Amniotic epithelial cell (primary cell): ENCODE data around the gene ITSN2.

Source experiments
- DNase-seq: peaks from one replicate; pipeline ENCODE4 v3.0.0-alpha.2; 2010; ENCODE audit warnings: low read depth

ITSN2 gene

GRCh38 chr2:24265212-24265611 is 95.1 kb downstream of the ITSN2 start:
- no peak for DNase-seq

GRCh38 chr2:24262421-24262970 is 97.8 kb downstream of the ITSN2 start:
- DNase-seq: no peak

- no peak for DNase-seq
Measured at GRCh38 chr2:24261441-24261840, 98.9 kb downstream of the ITSN2 start.

GRCh38 chr2:24259316-24259715 is 101.0 kb downstream of the ITSN2 start:
- DNase-seq: no peak

- DNase-seq: no peak
Measured at GRCh38 chr2:24258718-24259117, 101.6 kb downstream of the ITSN2 start.

GRCh38 chr2:24253303-24253919 is 106.9 kb downstream of the ITSN2 start:
- DNase-seq: peak; percentile 6

GRCh38 chr2:24247592-24247991 is 112.7 kb downstream of the ITSN2 start:
- DNase-seq: no peak

GRCh38 chr2:24247164-24247563 is 113.2 kb downstream of the ITSN2 start:
- DNase-seq: no peak

- peak; percentile 41 for DNase-seq
Measured at GRCh38 chr2:24245986-24246776, 114.2 kb downstream of the ITSN2 start.

GRCh38 chr2:24241528-24241927 is 118.8 kb downstream of the ITSN2 start:
- DNase-seq: no peak

GRCh38 chr2:24239553-24239952 is 120.8 kb downstream of the ITSN2 start:
- peak; percentile 14 for DNase-seq

GRCh38 chr2:24238158-24238557 is 122.2 kb downstream of the ITSN2 start:
- DNase-seq: no peak

GRCh38 chr2:24237313-24237712 is 123.0 kb downstream of the ITSN2 start:
- no peak for DNase-seq

GRCh38 chr2:24233321-24233720 is 127.0 kb downstream of the ITSN2 start:
- peak; percentile 17 for DNase-seq

- peak; percentile 56 for DNase-seq
Measured at GRCh38 chr2:24231461-24231881, 128.9 kb downstream of the ITSN2 start.

- DNase-seq: peak; percentile 8
Measured at GRCh38 chr2:24228470-24228869, 131.9 kb downstream of the ITSN2 start.

GRCh38 chr2:24225499-24226242 is 134.7 kb downstream of the ITSN2 start:
- DNase-seq: no peak

- no peak for DNase-seq
Measured at GRCh38 chr2:24222946-24223345, 137.4 kb downstream of the ITSN2 start.

- DNase-seq: no peak
Measured at GRCh38 chr2:24221343-24222050, 138.8 kb downstream of the ITSN2 start.

- no peak for DNase-seq
Measured at GRCh38 chr2:24220554-24221291, 139.6 kb downstream of the ITSN2 start.

GRCh38 chr2:24214880-24215279 is 145.5 kb downstream of the ITSN2 start:
- no peak for DNase-seq
